Stimulated activated naive CD8-positive, alpha-beta T cell treated with anti-CD3 and anti-CD28 coated beads, Interleukin-15, amount 100 ng/mL, for 72 hours (primary cell): ENCODE data around the gene PUSL1.

Experiments
- ATAC-seq: fragments of 150-1000 bp; cut with Tn5 transposase; 2 replicates; pipeline ENCODE4 v1.10.0; 2021; ENCODE audit warnings: mild to moderate bottlenecking, moderate library complexity
- DNase-seq, 2 donors: peaks; one replicate each; pipeline ENCODE4 v3.0.0; 2021 to 2022
- H3K27ac Mint-ChIP-seq, 2 donors: one replicate each; pipeline ENCODE4 v1.8.0; 2022; ENCODE audit warnings: mild to moderate bottlenecking in 2 of 2, mixed read lengths in 2 of 2, moderate library complexity in 2 of 2
- H3K27me3 Mint-ChIP-seq: one replicate; pipeline ENCODE4 v1.8.0; 2022; ENCODE audit warnings: mixed read lengths
- H3K4me1 Mint-ChIP-seq: one replicate; pipeline ENCODE4 v1.8.0; 2022; ENCODE audit warnings: mild to moderate bottlenecking, mixed read lengths
- H3K4me3 Mint-ChIP-seq, 2 donors: one replicate each; pipeline ENCODE4 v1.8.0; 2022; ENCODE audit warnings: mild to moderate bottlenecking in 2 of 2, mixed read lengths in 2 of 2, moderate library complexity in 1 of 2
- H3K9me3 Mint-ChIP-seq, 2 donors: one replicate each; pipeline ENCODE4 v1.8.0; 2022; ENCODE audit warnings: mixed read lengths in 2 of 2

The PUSL1 gene

DNA sequence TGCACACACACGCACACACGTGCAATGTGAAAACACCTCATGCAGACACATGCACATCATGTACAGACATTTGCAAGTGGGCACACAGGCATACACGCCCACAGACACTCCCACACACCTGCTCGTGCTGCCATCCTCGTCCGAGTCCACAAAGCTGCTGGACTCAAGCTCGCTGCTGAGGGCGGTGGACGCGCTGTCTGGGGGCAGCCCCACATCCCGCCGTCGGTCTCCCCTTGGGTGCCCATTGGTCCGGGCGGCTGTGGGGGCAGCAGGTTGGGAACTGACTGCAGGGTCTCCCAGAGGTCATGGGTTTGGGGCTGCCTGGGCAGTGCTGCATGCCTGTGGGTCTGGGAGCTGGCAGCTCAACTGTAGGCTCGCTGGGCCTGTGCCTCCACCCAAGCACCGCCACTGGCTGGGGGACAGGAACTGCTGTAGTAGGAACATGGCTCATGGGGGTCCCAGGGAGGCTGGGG, 33.2 kb downstream of the PUSL1 start:
- DNase-seq: no peak
- Mint-ChIP-seq H3K4me3 (no peak overlapping the region), H3K27ac (no peak overlapping the region)

DNA sequence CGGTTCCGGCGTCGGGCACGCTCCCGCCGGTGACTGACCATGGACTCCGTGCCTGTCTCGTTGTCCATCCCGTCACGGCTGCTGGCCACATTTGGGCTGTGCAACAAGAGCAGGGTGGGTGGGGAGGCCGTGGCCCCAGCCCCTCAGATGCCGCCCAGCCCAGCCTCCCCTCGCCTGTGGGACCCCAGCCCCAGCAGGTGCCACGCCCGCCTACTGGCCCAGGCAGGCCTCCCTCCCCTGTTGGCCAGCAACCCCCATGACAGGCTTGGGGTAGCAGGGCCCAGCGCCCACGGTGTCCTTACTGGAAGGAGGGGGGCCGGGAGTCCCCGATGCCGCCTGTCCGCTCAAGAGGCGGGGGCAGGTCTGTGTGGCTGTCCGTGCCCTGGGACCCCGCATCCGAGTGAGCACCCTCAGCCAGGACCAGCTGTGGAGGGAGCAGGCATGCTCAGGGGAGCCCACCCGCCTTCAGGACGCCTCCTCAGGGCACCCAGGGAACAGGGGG, 33.7 kb downstream of the PUSL1 start:
- Mint-ChIP-seq H3K27me3 (no peaks in the 10 kb centered on the region), H3K4me1 (peaks cover 39% of the 10 kb centered on the region), H3K4me3 (no peak overlapping the region), H3K27ac (no peak overlapping the region), H3K9me3 (peaks cover 0 to 7% of the 10 kb centered on the region in 2 donors)
- DNase-seq (no peak), ATAC-seq (peak; percentile 3)

More for the DNA sequence above, 33.2 kb downstream of the PUSL1 start:
- Mint-ChIP-seq H3K4me1 (peaks cover 34% of the 10 kb centered on the region), H3K9me3 (peaks cover 0 to 7% of the 10 kb centered on the region in 2 donors), H3K27me3 (no peaks in the 10 kb centered on the region)
- ATAC-seq: no peak

- Mint-ChIP-seq H3K9me3 (peaks cover 0 to 7% of the 10 kb centered on the region in 2 donors), H3K4me1 (peaks cover 44% of the 10 kb centered on the region), H3K27me3 (no peaks in the 10 kb centered on the region), H3K27ac (no peak overlapping the region), H3K4me3 (no peak overlapping the region)
- ATAC-seq (no peak), DNase-seq (no peak)
Observed at GRCh38 chr1:1342584-1343115, 34.3 kb downstream of the PUSL1 start.

DNA sequence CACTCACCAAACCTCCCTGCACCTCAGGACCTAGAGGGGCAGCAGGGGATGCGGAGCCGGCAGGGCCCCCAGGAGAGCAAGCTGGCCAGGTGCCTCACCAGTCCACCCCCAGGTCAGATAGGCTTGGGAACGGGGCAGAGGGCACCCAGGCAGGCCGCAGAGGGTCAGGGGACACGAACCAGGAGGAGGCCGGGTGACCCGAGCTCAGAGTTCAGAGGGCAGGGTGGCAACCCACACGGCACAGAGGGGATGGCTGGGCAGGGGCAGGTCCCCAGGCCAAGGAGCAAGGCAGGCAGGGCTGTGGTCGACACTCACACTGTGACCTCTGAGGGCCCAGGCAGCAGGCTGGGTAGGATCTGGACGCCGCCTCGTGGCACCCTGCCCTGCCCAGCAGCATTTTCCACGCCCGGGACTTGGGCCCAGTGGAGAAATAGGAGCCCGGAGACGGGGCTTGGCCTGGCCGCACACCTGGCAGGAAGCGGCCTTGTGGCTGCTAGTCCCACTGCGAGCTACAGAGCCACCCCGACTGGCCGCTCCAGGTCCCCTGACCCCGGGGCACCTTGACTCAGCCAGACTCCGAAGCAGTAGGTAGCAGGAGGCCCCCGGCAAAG, 35.5 kb downstream of the PUSL1 start:
- no peaks in the 10 kb centered on the region for H3K27me3 Mint-ChIP-seq
- no peak for DNase-seq
- peaks cover 0 to 7% of the 10 kb centered on the region in 2 donors for H3K9me3 Mint-ChIP-seq
- no peak overlapping the region for H3K4me3 Mint-ChIP-seq
- H3K27ac Mint-ChIP-seq: peak overlapping the region in 1 of 2 donors; percentile 12
- no peak for ATAC-seq
- peaks cover 51% of the 10 kb centered on the region for H3K4me1 Mint-ChIP-seq

- DNase-seq (no peak), ATAC-seq (peak; percentile 34)
- H3K4me1 Mint-ChIP-seq: peaks cover 51% of the 10 kb centered on the region
- H3K27ac Mint-ChIP-seq: peak overlapping the region in 1 of 2 donors; percentile 27
- H3K27me3 Mint-ChIP-seq: no peaks in the 10 kb centered on the region
- H3K4me3 Mint-ChIP-seq: no peak overlapping the region
- H3K9me3 Mint-ChIP-seq: peaks cover 0 to 7% of the 10 kb centered on the region in 2 donors
Observed at GRCh38 chr1:1344655-1345361, 36.4 kb downstream of the PUSL1 start.

DNA sequence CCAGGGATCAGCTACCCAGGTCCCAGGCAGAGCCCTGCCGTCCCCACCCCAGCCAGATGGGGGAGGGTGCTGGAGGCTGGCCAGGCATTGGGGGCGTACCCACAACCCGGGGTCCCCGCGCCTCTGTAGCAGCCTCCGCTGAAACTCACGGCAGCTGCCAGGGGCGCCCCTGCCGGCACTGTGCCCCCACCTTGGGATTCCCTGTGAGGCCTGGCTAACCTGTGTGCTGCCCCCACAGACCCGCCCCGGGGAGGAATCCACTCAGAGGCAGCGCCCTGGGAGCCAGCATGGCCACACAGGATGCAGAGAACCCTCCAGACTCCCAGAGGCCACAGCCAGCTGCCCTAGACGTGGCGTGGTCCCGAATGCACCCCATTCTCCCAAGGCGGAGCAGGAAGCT, 37.0 kb downstream of the PUSL1 start:
- no peak for ATAC-seq
- H3K4me3 Mint-ChIP-seq: no peak overlapping the region
- H3K9me3 Mint-ChIP-seq: peaks cover 0 to 7% of the 10 kb centered on the region in 2 donors
- H3K27ac Mint-ChIP-seq: no peak overlapping the region
- no peaks in the 10 kb centered on the region for H3K27me3 Mint-ChIP-seq
- no peak for DNase-seq
- peaks cover 51% of the 10 kb centered on the region for H3K4me1 Mint-ChIP-seq

DNA sequence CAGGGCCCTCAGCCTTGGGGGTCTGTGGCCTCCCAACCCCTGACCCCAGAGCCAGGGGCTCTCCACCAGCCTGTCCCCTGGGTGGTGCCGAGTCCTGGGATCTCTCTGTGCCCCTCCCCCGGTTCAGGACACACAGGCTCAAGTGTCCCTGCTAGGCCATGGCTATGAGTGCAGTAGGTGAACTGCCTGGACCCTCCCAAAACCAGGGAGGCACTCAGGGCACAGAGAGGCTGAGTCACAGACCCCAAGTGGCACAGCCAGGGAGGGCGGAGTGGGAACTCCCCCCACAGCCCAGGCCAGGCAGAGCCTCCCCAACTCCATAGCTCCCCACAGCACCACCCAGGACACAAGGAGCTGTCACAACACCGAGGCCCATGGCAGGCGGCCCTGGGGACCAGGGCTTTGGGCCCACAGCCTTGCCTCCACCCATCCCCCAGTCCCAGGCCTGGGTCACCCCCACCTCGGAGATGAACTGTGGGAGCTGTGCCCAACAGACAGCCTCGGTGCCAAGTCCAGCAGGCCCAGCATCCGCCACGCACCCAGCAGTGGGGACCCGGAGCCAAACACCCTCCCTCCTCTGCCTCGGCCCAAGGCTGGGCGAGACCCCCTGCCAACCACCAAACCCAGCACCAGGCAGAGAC, 37.6 kb downstream of the PUSL1 start:
- no peak overlapping the region for H3K4me3 Mint-ChIP-seq
- H3K9me3 Mint-ChIP-seq: peaks cover 0 to 5% of the 10 kb centered on the region in 2 donors
- no peak overlapping the region for H3K27ac Mint-ChIP-seq
- peaks cover 51% of the 10 kb centered on the region for H3K4me1 Mint-ChIP-seq
- no peaks in the 10 kb centered on the region for H3K27me3 Mint-ChIP-seq
- ATAC-seq (no peak), DNase-seq (no peak)

- Mint-ChIP-seq H3K27me3 (no peaks in the 10 kb centered on the region), H3K27ac (no peak overlapping the region), H3K9me3 (peaks cover 0 to under 1% of the 10 kb centered on the region in 2 donors), H3K4me1 (peaks cover 51% of the 10 kb centered on the region), H3K4me3 (peak overlapping the region; percentile 27 to 77)
- no peak for DNase-seq
- ATAC-seq: no peak
Observed at GRCh38 chr1:1346501-1346890, 38.1 kb downstream of the PUSL1 start.

GRCh38 chr1:1347026-1347595, 38.7 kb downstream of the PUSL1 start:
- Mint-ChIP-seq H3K27ac (no peak overlapping the region), H3K4me3 (peak overlapping the region; percentile 77 to 85)
- no peak for ATAC-seq

DNA sequence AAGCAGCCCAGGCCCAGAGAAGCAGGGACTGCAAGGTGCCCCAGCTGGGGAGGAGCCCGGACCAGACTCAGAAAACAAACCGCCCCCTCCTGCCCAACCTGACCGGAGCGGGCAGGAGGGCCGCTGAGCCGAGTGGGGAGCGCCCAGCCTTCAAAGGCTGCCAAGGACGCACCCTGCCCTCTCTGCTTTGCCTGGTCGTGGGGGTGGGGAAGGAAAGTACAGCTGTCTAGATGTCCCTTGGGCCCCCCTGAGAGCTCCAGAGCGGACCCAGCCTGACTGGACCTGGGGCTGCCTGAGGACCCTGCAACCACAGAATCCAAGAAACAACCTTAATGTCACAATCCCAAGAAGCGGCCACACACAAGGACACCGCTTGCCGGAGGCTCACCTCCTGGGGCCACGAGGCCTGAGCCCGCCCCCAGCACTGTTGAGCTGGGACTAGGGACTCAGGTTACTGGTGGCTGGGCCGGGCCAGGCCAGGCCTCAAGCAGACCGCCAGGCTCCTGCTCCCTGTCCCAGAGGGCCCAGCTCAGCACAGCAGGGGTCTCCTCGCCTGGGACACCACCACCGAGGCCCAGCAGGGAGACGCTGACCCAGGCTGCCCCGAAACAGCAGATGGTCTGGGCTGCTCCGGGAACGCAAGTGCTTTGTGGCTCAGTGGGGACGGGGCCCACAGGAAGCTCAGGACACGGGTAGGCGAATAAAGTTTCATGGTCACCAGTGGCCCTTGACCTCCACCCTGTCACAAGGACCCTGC, 39.4 kb downstream of the PUSL1 start:
- peaks cover 59% of the 10 kb centered on the region for H3K4me1 Mint-ChIP-seq
- no peak for ATAC-seq
- no peak for DNase-seq
- peak overlapping the region; percentile 77 to 85 for H3K4me3 Mint-ChIP-seq
- peak overlapping the region in 1 of 2 donors; percentile 12 for H3K27ac Mint-ChIP-seq
- H3K9me3 Mint-ChIP-seq: no peaks in the 10 kb centered on the region
- H3K27me3 Mint-ChIP-seq: peaks cover 11% of the 10 kb centered on the region

More at GRCh38 chr1:1347026-1347595, 38.7 kb downstream of the PUSL1 start:
- DNase-seq: no peak
- peaks cover 4% of the 10 kb centered on the region for H3K27me3 Mint-ChIP-seq
- H3K9me3 Mint-ChIP-seq: no peaks in the 10 kb centered on the region
- peaks cover 55% of the 10 kb centered on the region for H3K4me1 Mint-ChIP-seq

DNA sequence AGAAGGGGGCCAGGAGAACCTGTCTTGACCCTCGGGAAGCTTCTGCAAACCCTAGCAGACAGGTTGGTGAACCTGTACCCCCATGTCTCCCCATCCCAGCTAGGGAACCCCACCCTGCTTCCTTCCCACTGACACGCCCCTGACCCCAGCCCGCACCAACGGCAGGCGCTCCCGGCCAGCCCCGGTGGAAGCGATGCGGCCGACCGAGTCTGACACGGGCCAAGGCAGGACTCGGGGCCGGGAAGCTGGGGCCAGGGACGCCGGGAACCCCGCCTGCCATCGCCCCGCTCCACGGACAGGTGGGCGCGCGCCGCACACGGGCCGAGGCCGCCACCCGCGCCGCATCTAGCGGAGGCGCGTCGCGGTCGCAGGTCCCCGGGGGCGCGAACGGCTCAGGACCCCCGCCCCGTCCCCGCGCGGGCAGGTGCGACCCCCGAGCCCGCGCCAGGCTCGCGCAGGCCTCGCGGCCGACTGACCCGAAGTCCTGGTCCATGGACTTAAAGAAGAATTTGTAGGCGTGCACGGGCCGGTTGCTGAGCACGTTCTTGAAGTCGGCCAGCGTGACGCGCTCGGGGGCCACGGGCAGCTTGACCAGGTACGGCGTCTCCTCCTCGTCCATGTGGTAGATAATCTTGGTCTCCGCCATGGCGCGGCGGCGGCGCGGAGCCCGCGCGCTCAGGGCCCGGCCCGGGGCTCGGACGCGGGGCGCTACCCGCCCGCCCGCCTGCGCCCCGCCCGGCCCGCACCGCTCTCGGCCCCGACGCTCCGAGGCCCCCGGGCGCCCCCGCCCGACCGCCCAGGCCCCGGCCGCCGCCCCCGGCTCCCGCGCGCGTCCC, 40.2 kb downstream of the PUSL1 start:
- Mint-ChIP-seq H3K4me1 (peaks cover 59% of the 10 kb centered on the region), H3K27ac (no peak overlapping the region), H3K4me3 (peak overlapping the region; percentile 77 to 85), H3K27me3 (peaks cover 19% of the 10 kb centered on the region), H3K9me3 (no peaks in the 10 kb centered on the region)
- ATAC-seq: peak; percentile 46
- no peak for DNase-seq

DNA sequence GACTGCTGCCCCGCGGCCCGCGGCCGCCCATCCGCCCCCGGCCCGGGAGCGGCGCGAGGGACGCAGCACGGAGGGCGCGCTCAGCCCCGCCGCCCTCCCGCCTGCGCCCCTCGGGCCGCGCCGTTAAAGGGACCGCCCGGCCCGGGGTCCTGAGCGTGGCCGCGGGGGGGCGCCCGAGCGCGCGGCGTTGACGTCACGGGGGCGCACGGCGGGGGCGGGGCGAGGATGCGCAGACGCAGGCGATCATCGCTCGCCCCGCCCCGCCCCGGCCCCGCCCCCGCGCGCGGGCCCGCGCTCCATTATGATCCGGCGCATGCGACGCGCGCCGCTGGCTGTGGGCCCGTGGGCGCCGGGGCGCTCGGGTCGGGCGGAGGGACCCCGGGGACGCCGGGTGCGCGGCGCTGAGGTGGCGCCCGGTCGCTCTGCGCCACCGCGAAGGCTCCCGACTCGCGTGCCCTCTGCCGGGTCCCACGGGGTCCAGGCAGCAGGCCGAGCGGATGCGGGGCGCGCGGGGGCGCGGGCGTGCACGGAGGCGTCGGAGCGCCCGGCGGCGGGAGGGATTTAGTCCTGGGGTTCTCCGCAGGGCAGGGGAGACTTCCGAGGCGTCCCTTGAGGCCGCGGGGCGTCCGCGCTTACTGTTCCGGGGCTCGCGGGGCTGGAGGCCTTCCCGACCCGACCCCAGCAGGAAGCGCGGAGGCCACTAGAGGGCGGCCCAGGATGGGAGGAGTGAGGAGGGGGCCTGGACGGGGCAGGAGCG, 41.0 kb downstream of the PUSL1 start, which contains the start of gene DVL1:
Gene DVL1, minus strand, starts transcription at position 163 of the 757 bp plus-strand sequence. CDS start 353 bp downstream, outside the sequence.
- no peaks in the 10 kb centered on the region for H3K9me3 Mint-ChIP-seq
- H3K4me1 Mint-ChIP-seq: peaks cover 61% of the 10 kb centered on the region
- H3K27me3 Mint-ChIP-seq: peaks cover 27% of the 10 kb centered on the region
- H3K27ac Mint-ChIP-seq: no peak within 1 kb of the TSS
- peak within 1 kb of the TSS; percentile 77 to 85 for H3K4me3 Mint-ChIP-seq
- peak; percentile 81 for ATAC-seq
- peak; percentile 79 to 81 for DNase-seq
